Measurements from ENCODE around the gene TRIM9. TPM values are rescaled to one million over a fixed set of nuclear protein-coding genes. Genes with fewer than 3 reads are reported as not detected.

The TRIM9 gene
- total and polyA plus RNA-seq, 9 of the 15 experiments (the other 6 are each of a cell fraction or from before 2014, with no cell fraction given): 0.03 to 0.15 (median 0.04) TPM; not detected in 4

DNA sequence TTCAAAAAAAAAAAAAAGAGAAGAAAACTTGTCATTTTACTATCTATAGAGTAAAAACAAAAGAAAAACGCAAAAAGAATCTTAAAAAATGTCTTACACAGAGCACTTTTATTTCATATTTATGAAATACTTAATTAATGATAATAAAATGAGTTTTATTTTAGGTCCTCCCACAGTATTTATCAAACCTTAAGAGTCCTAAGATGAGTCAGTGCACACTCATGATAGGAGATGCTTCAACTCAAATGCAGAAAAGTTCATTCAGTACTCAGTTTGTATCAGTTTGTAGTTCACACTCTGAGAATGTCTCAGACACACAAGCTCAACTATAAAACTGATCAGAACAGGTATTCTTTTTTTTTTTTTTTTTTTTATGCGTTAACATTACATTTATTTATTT is 41.7 kb downstream of the TRIM9 start:
- DNase-seq (ENCODE audit: extremely low read depth in 1 of 4, low spot score in 3 of 4) (no peak), FAIRE-seq (no peak), ATAC-seq (no peak)
- H3K4me1 ChIP-seq (replicated peaks in 1 of 2; ENCODE audit: control insufficient read depth in 2 of 2, insufficient read depth in 2 of 2, low read length in 2 of 2): no peaks in the 10 kb centered on the region
- no peaks in the 10 kb centered on the region for H3K9me3 ChIP-seq (replicated peaks; ENCODE audit: control insufficient read depth, insufficient read depth, low read depth, low read length)
- intact Hi-C loops (cut with micrococcal nuclease) (no loop called here), in situ Hi-C loops (cut with MboI) (no loop called here)
- H3K9me1 ChIP-seq (ENCODE audit: control insufficient read depth, insufficient read depth, low read length): no peaks in the 10 kb centered on the region
- no peaks in the 10 kb centered on the region for H3K36me3 ChIP-seq (ENCODE audit: control insufficient read depth, insufficient read depth, low read length)
- H3K27ac ChIP-seq (ENCODE audit: extremely low read depth, low read depth, low read length): no peak overlapping the region
- H4K20me1 ChIP-seq (replicated peaks; ENCODE audit: control insufficient read depth, insufficient read depth, low read length): no peaks in the 10 kb centered on the region
- ChIA-PET CTCF (ENCODE audit: low intra/inter-chr PET ratio) (no interaction called here), POLR2A (no interaction called here)
- H2AFZ ChIP-seq (ENCODE audit: low read depth, low read length): no peak overlapping the region
- WGBS (ENCODE audit: insufficient coverage, low coverage, missing lambda C conversion rate): 0% methylated on average over 1 of the region's 2 CpGs
- no peaks in the 10 kb centered on the region for H3K79me2 ChIP-seq (ENCODE audit: control insufficient read depth, insufficient read depth, low read length)
- no peak overlapping the region for H3K4me2 ChIP-seq (ENCODE audit: insufficient read depth, low read length)
- H3K9ac ChIP-seq (ENCODE audit: insufficient read depth in 1 of 2, low read depth in 2 of 2, low read length in 2 of 2): no peak overlapping the region
- peaks cover 0 to 2% of the 10 kb centered on the region in 2 experiments; a peak in 1 of 5 replicates for H3K27me3 ChIP-seq (ENCODE audit: control insufficient read depth in 2 of 2, insufficient read depth in 2 of 2, low read length in 2 of 2)
- TF ChIP-seq, protein P1, sequence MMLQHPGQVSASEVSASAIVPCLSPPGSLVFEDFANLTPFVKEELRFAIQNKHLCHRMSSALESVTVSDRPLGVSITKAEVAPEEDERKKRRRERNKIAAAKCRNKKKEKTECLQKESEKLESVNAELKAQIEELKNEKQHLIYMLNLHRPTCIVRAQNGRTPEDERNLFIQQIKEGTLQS (IDR thresholded peaks at IDR 0.05): no peak
- TF ChIP-seq, protein P1 (CRISPR knock-in tag; conservative IDR thresholded peaks at IDR 0.05): no peak
- TF ChIP-seq ZNF584 (CRISPR knock-in tag; IDR thresholded peaks at IDR 0.05; ENCODE audit: low read depth) (no peak), PHF21A (IDR thresholded peaks at IDR 0.05; ENCODE audit: borderline replicate concordance, low read depth) (no peak), FOS (IDR thresholded peaks at IDR 0.05; ENCODE audit: extremely low read depth, insufficient read length) (no peak), SMARCB1 (IDR thresholded peaks at IDR 0.05; ENCODE audit: insufficient read length, low read depth) (no peak), ZNF449 (CRISPR knock-in tag; IDR thresholded peaks at IDR 0.05) (no peak), NR3C1 (CRISPR knock-in tag; IDR thresholded peaks at IDR 0.05) (no peak), RBM22 (IDR thresholded peaks at IDR 0.05; ENCODE audit: low read depth, low read length, poor library complexity, severe bottlenecking) (no peak), MECOM (CRISPR knock-in tag; IDR thresholded peaks at IDR 0.05) (no peak), ZNF780A (CRISPR knock-in tag; IDR thresholded peaks at IDR 0.05) (no peak), NONO (IDR thresholded peaks at IDR 0.05; ENCODE audit: low read depth in 2 of 2, low read length in 1 of 2) (no peak), ZBTB17 (CRISPR knock-in tag; IDR thresholded peaks at IDR 0.05) (no peak), YY1 (IDR thresholded peaks at IDR 0.05; ENCODE audit: borderline replicate concordance in 1 of 3, control insufficient read depth in 1 of 3, extremely low read depth in 1 of 3, insufficient read depth in 3 of 3, insufficient read length in 1 of 3, insufficient replicate concordance in 2 of 3, low read depth in 1 of 3, low read length in 2 of 3) (no peak)
- TF ChIP-seq, protein P2, sequence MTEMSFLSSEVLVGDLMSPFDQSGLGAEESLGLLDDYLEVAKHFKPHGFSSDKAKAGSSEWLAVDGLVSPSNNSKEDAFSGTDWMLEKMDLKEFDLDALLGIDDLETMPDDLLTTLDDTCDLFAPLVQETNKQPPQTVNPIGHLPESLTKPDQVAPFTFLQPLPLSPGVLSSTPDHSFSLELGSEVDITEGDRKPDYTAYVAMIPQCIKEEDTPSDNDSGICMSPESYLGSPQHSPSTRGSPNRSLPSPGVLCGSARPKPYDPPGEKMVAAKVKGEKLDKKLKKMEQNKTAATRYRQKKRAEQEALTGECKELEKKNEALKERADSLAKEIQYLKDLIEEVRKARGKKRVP (CRISPR knock-in tag; IDR thresholded peaks at IDR 0.05): no peak
- TF ChIP-seq, protein P3, sequence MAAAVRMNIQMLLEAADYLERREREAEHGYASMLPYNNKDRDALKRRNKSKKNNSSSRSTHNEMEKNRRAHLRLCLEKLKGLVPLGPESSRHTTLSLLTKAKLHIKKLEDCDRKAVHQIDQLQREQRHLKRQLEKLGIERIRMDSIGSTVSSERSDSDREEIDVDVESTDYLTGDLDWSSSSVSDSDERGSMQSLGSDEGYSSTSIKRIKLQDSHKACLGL (CRISPR knock-in tag; IDR thresholded peaks at IDR 0.05; ENCODE audit: borderline replicate concordance, poor library complexity, severe bottlenecking): no peak
- BruUV-seq (replicated peaks): no TSS peak
- H3K4me3 ChIP-seq: no peak overlapping the region

Data from K562 (cell line).